GM23338 (cell line): ENCODE results near the gene KCNMB1. TPM values are rescaled to one million over a fixed set of nuclear protein-coding genes. Genes with fewer than 3 reads are reported as not detected.

ENCODE experiments used
- ATAC-seq: fragments of 200-7000 bp; cut with Tn5 transposase; 3 replicates; pipeline ENCODE4 v1.9.1; 2020
- DNase-seq: peaks from one replicate; pipeline ENCODE4 v3.0.0-alpha.2; 2015; ENCODE audit warnings: low spot score
- H2AFZ ChIP-seq: fragments of 200-600 bp; sonication (generic); 2 replicates; pipeline ENCODE4 v1.8.0; 2016; ENCODE audit warnings: antibody characterized with exemption, mild to moderate bottlenecking, moderate library complexity
- H3F3A ChIP-seq: fragments of 200-600 bp; sonication (generic); replicated peaks from 2 replicates; pipeline ENCODE4 v1.8.0; 2017; ENCODE audit warnings: antibody characterized with exemption, mixed run types, low read depth
- H3K27ac ChIP-seq: fragments of 200-600 bp; sonication (generic); 2 replicates; pipeline ENCODE4 v1.6.1; 2016; ENCODE audit warnings: low read depth
- H3K27me3 ChIP-seq: fragments of 200-600 bp; sonication (generic); 2 replicates; pipeline ENCODE4 v1.8.0; 2016; ENCODE audit warnings: mild to moderate bottlenecking, mixed run types, moderate library complexity; ENCODE audit not compliant: insufficient read depth
- H3K36me3 ChIP-seq: fragments of 200-600 bp; sonication (generic); 2 replicates; pipeline ENCODE4 v1.8.0; 2016; ENCODE audit warnings: mild to moderate bottlenecking; ENCODE audit not compliant: insufficient read depth
- H3K4me1 ChIP-seq: fragments of 200-600 bp; sonication (generic); 2 replicates; pipeline ENCODE4 v1.8.0; 2016; ENCODE audit warnings: mild to moderate bottlenecking, moderate library complexity; ENCODE audit not compliant: insufficient read depth
- H3K4me2 ChIP-seq: fragments of 200-600 bp; sonication (generic); 2 replicates; pipeline ENCODE4 v1.7.1; 2017; ENCODE audit warnings: mixed run types
- H3K4me3 ChIP-seq: fragments of 200-600 bp; sonication (generic); 2 replicates; pipeline ENCODE4 v1.6.1; 2016; ENCODE audit warnings: mixed run types
- H3K79me2 ChIP-seq: fragments of 200-600 bp; sonication (generic); replicated peaks from 2 replicates; pipeline ENCODE4 v1.8.0; 2017; ENCODE audit warnings: mild to moderate bottlenecking; ENCODE audit not compliant: insufficient read depth
- H3K9me2 ChIP-seq: fragments of 200-600 bp; sonication (generic); 2 replicates; pipeline ENCODE4 v1.8.0; 2017; ENCODE audit not compliant: insufficient read depth
- H4K20me1 ChIP-seq: fragments of 200-600 bp; sonication (generic); replicated peaks from 2 replicates; pipeline ENCODE4 v1.8.0; 2017; ENCODE audit warnings: mild to moderate bottlenecking; ENCODE audit not compliant: insufficient read depth
- H3K27ac Mint-ChIP-seq: 2 replicates; pipeline ENCODE4 v1.8.0; 2020; ENCODE audit warnings: inconsistent platforms, mild to moderate bottlenecking, moderate library complexity, mixed read lengths
- H3K27me3 Mint-ChIP-seq: 3 replicates; pipeline ENCODE4 v1.8.0; 2022; ENCODE audit warnings: low read depth, mild to moderate bottlenecking, moderate library complexity, mixed read lengths, inconsistent platforms; ENCODE audit not compliant: insufficient read depth, poor library complexity
- H3K36me3 Mint-ChIP-seq: 3 replicates; pipeline ENCODE4 v1.8.0; 2021; ENCODE audit warnings: low read depth, mild to moderate bottlenecking, inconsistent platforms, moderate library complexity, mixed read lengths
- H3K4me1 Mint-ChIP-seq: 3 replicates; pipeline ENCODE4 v1.8.0; 2020; ENCODE audit warnings: mild to moderate bottlenecking, inconsistent platforms, mixed read lengths
- H3K4me3 Mint-ChIP-seq: 3 replicates; pipeline ENCODE4 v1.8.0; 2021; ENCODE audit warnings: moderate library complexity, mild to moderate bottlenecking, inconsistent platforms, mixed read lengths
- H3K9me3 Mint-ChIP-seq: 3 replicates; pipeline ENCODE4 v1.8.0; 2020; ENCODE audit warnings: moderate library complexity, mild to moderate bottlenecking, inconsistent platforms, mixed read lengths
- CREB1 ChIP-seq: fragments of 250-450 bp; sonication (Bioruptor Pico); IDR thresholded peaks from 2 replicates; pipeline ENCODE4 v1.5.0; 2020; ENCODE audit warnings: low read depth, mild to moderate bottlenecking, moderate library complexity
- CTCF ChIP-seq, 2 experiments: fragments of 200-600 bp in 1 of 2; sonication (generic) in 1 of 2; conservative IDR thresholded peaks; 2 replicates each; pipeline versions ENCODE4 v1.5.1 to v1.6.1; 2016 to 2017; ENCODE audit warnings: antibody characterized with exemption in 2 of 2, low read depth in 2 of 2, mild to moderate bottlenecking in 2 of 2, moderate library complexity in 1 of 2
- EZH2 ChIP-seq: fragments of 200-600 bp; sonication (generic); IDR thresholded peaks from one replicate; pipeline ENCODE4 v1.8.0; 2017; ENCODE audit warnings: antibody characterized with exemption, mild to moderate bottlenecking, low read depth; ENCODE audit not compliant: unreplicated experiment
- NANOG ChIP-seq: IDR thresholded peaks from 2 replicates; pipeline ENCODE4 v1.6.1; 2016; ENCODE audit warnings: antibody characterized with exemption, borderline replicate concordance
- REST ChIP-seq: IDR thresholded peaks from one replicate; pipeline ENCODE4 v1.6.1; 2018; ENCODE audit warnings: antibody characterized with exemption; ENCODE audit not compliant: unreplicated experiment
- STAT1 ChIP-seq: IDR thresholded peaks from one replicate; pipeline ENCODE4 v1.6.1; 2016; ENCODE audit warnings: antibody characterized with exemption; ENCODE audit not compliant: unreplicated experiment
- ZNF331 ChIP-seq: fragments of 250-450 bp; sonication (Bioruptor Pico); IDR thresholded peaks from 2 replicates; pipeline ENCODE4 v1.5.0; 2020; ENCODE audit warnings: low read depth, mild to moderate bottlenecking, moderate library complexity
- polyA plus RNA-seq: library from polyadenylated mRNA; unstranded; fragments of >200 nt; fragmentation: Nextera tagmentation; extraction: Ambion mirVana; gene quantifications from 2 replicates; pipeline ENCODE4 v1.2.1, GENCODE V29; 2016
- total RNA-seq: library from RNA; depleted of rRNA; stranded (reverse); fragments of >200 nt; shearing (Covaris generic); gene quantifications from 2 replicates; pipeline ENCODE4 v1.2.3, GENCODE V29; 2014

KCNMB1 gene
- total and polyA plus RNA-seq, 2 experiments from 2014 or later: 0.17 to 0.19 TPM

- TF ChIP-seq STAT1: no peak
- no peak for TF ChIP-seq ZNF331 (CRISPR knock-in tag)
Measured at GRCh38 chr5:170330568-170331054, 58.6 kb downstream of the KCNMB1 start (continued).

DNA sequence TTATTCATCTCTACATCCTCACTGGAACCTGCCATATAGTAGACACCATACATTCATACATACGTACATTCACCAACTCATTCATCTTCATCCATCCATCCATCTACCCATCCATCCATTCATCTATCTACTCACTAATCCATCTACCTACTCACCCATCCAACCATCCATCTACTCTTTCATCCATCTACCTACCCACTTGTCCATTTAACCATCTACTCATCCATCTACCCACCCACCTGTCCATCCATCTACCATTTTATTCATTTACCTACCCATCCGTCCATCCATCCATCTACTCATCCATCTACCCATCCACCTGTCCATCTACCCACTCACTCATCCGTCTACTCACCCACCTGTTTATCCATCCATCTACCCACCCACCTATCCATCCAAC is 59.6 kb downstream of the KCNMB1 start:
- no peak overlapping the region for H3K4me2 ChIP-seq
- no peaks in the 10 kb centered on the region for H4K20me1 ChIP-seq
- Mint-ChIP-seq H3K36me3 (no peaks in the 10 kb centered on the region), H3K27me3 (peaks cover 2% of the 10 kb centered on the region), H3K9me3 (no peaks in the 10 kb centered on the region; the same call in 2 of the 3 replicates), H3K4me3 (no peak overlapping the region), H3K27ac (no peak overlapping the region), H3K4me1 (peaks cover 35% of the 10 kb centered on the region)
- H3K27me3 ChIP-seq: no peaks in the 10 kb centered on the region
- no peak for ATAC-seq
- H3F3A ChIP-seq: 0 out of 2 replicates have a peak, but pooled peaks cover 4% of the 10 kb centered on the region
- H3K79me2 ChIP-seq: no peaks in the 10 kb centered on the region
- no peak overlapping the region for H2AFZ ChIP-seq
- no peak overlapping the region for H3K4me3 ChIP-seq
- no peak for TF ChIP-seq REST
- no peak for DNase-seq
- no peak overlapping the region for H3K27ac ChIP-seq
- H3K9me2 ChIP-seq: peaks cover 22% of the 10 kb centered on the region
- H3K36me3 ChIP-seq: no peaks in the 10 kb centered on the region
- peaks cover 30% of the 10 kb centered on the region for H3K4me1 ChIP-seq

DNA sequence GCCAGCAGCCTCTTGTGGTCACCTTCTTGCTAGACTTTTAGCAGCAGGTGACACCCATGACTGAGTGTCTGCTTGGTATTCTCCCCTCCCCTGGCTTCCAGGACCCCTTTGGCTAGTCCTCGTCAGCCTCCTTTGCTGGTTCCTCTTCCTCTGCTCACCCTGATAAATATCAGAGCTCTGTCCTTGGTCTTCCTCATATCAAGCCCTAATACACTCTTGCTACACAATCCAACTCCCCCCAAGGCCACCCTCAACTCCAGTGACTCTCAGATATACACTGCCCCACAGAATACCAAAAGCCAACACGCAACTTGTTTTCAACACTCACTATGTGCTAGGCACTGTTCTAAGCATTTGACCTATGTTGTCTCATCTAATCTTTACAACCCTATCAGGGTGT is 61.3 kb downstream of the KCNMB1 start:
- Histone ChIP-seq H3K36me3 (no peaks in the 10 kb centered on the region), H3K79me2 (no peaks in the 10 kb centered on the region), H4K20me1 (no peaks in the 10 kb centered on the region), H3K4me1 (peaks cover 15% of the 10 kb centered on the region), H3K27ac (no peak overlapping the region), H3F3A (0 out of 2 replicates have a peak, but pooled peaks cover 4% of the 10 kb centered on the region), H2AFZ (no peak overlapping the region), H3K4me3 (no peak overlapping the region), H3K4me2 (no peak overlapping the region), H3K9me2 (peaks cover 22% of the 10 kb centered on the region), H3K27me3 (no peaks in the 10 kb centered on the region)
- DNase-seq (no peak), ATAC-seq (no peak)
- TF ChIP-seq NANOG: no peak
- TF ChIP-seq CTCF (conservative IDR thresholded peaks at IDR 0.05; ENCODE audit: low read depth in 2 of 2): no peak
- no peak for TF ChIP-seq EZH2
- no peak for TF ChIP-seq CREB1
- no peak for TF ChIP-seq STAT1
- no peak overlapping the region for H3K27ac Mint-ChIP-seq
- H3K27me3 Mint-ChIP-seq: no peaks in the 10 kb centered on the region
- peaks cover 18% of the 10 kb centered on the region for H3K4me1 Mint-ChIP-seq
- H3K9me3 Mint-ChIP-seq: no peaks in the 10 kb centered on the region
- H3K4me3 Mint-ChIP-seq: no peak overlapping the region
- no peaks in the 10 kb centered on the region for H3K36me3 Mint-ChIP-seq
